Upper lobe of left lung (tissue), 4 donors: ENCODE results near the gene B3GALNT1.

ENCODE experiments used
- CTCF ChIP-seq, 6 experiments: fragments of 450-650 bp in 4 of 6; fragments of 200-600 bp in 2 of 6; sonication (generic) in 2 of 6; IDR thresholded peaks; one replicate each; pipeline ENCODE4 v1.5.1; 2016 to 2019; ENCODE audit warnings: antibody characterized with exemption in 6 of 6
- EP300 ChIP-seq, 4 donors: sonication (generic); formaldehyde crosslinking; IDR thresholded peaks; one replicate each; pipeline ENCODE4 v1.5.1; 2017; ENCODE audit warnings: antibody characterized with exemption in 4 of 4, control low read depth in 2 of 4
- POLR2A ChIP-seq, 4 donors: fragments of 450-650 bp; IDR thresholded peaks; one replicate each; pipeline ENCODE4 v1.5.1; 2016 to 2017; ENCODE audit warnings: antibody characterized with exemption in 4 of 4, mild to moderate bottlenecking in 2 of 4

- TF ChIP-seq CTCF (IDR thresholded peaks at IDR 0.05) = no peak
- no peak for TF ChIP-seq EP300 (IDR thresholded peaks at IDR 0.05)
- no peak for TF ChIP-seq POLR2A (IDR thresholded peaks at IDR 0.05)
Measured at GRCh38 chr3:161107311-161107710, 2.2 kb upstream of the B3GALNT1 start.
